A549 (cell line): ENCODE results near the gene CLASP1. TPM values are rescaled to one million over a fixed set of nuclear protein-coding genes. Genes with fewer than 3 reads are reported as not detected.

ENCODE experiments used
- ATAC-seq, 2 experiments: fragments of 200-7000 bp in 1 of 2; fragments of >200 bp in 1 of 2; cut with Nextera tagmentation in 1 of 2; cut with Tn5 transposase in 1 of 2; 3 replicates each; pipeline versions ENCODE4 v1.8.0 to v1.9.1; 2018 to 2020; ENCODE audit warnings: mild to moderate bottlenecking in 1 of 2, moderate library complexity in 1 of 2
- CTCF ChIA-PET: fragments of 300-600 bp; sonication (Branson Sonifier 250); formaldehyde crosslinking; extraction: SDS; loops from one replicate; lab custom pipeline; 2021; ENCODE audit warnings: antibody characterized with exemption, inconsistent platforms; lab: Yijun Ruan, JAX
- POLR2A ChIA-PET: fragments of 350-600 bp; formaldehyde crosslinking; extraction: SDS; loops from one replicate; lab custom pipeline; 2021; ENCODE audit warnings: antibody characterized with exemption, inconsistent platforms; lab: Yijun Ruan, JAX
- DNase-seq, 2 experiments: peaks; one replicate each; pipeline versions ENCODE4 v3.0.0 to v3.0.0-alpha.2; 2011 to 2016; ENCODE audit warnings: low read depth in 1 of 2, low spot score in 1 of 2
- FAIRE-seq: peaks from 2 replicates; lab custom pipeline; 2011; peaks lifted over from hg19 to GRCh38; lab: Jason Lieb, UNC
- H3K27ac ChIP-seq, 2 experiments: fragments of >200 bp; sonication (Bioruptor Twin); formaldehyde crosslinking; 3 replicates each; pipeline ENCODE4 v1.5.1; 2016 to 2017
- H3K4me1 ChIP-seq: fragments of >200 bp; sonication (Bioruptor Twin); formaldehyde crosslinking; 3 replicates; pipeline ENCODE4 v1.6.1; 2016
- H3K4me2 ChIP-seq: fragments of >200 bp; sonication (Bioruptor Twin); formaldehyde crosslinking; 3 replicates; pipeline ENCODE4 v1.6.1; 2016
- H3K4me3 ChIP-seq: fragments of >200 bp; sonication (Bioruptor Twin); formaldehyde crosslinking; 3 replicates; pipeline ENCODE4 v1.5.1; 2016
- H3K9me3 ChIP-seq: fragments of >200 bp; sonication (Bioruptor Twin); formaldehyde crosslinking; 3 replicates; pipeline ENCODE4 v1.6.1; 2016
- CHD4 ChIP-seq: fragments of 200-600 bp; sonication (generic); IDR thresholded peaks from 2 replicates; pipeline ENCODE4 v1.6.1; 2016; ENCODE audit warnings: antibody characterized with exemption, mild to moderate bottlenecking, borderline replicate concordance
- EHMT2 ChIP-seq: fragments of 200-600 bp; sonication (generic); IDR thresholded peaks from 2 replicates; pipeline ENCODE4 v1.6.1; 2016; ENCODE audit warnings: antibody characterized with exemption, low read depth, mild to moderate bottlenecking, moderate library complexity
- FOSB ChIP-seq: fragments of 250-450 bp; sonication (Bioruptor Pico); IDR thresholded peaks from 2 replicates; pipeline ENCODE4 v1.5.0; 2020; ENCODE audit warnings: mild to moderate bottlenecking, moderate library complexity
- FOSL2 ChIP-seq, 2 experiments: fragments of 450-650 bp in 1 of 2; fragments of >200 bp in 1 of 2; sonication (Bioruptor Twin) in 1 of 2; formaldehyde crosslinking; IDR thresholded peaks; 2 replicates each; pipeline versions ENCODE4 v1.5.0 to v1.6.1; 2016 to 2020; ENCODE audit warnings: mild to moderate bottlenecking in 1 of 2, moderate library complexity in 1 of 2
- FOXS1 ChIP-seq: fragments of 250-450 bp; sonication (Bioruptor Pico); IDR thresholded peaks from 2 replicates; pipeline ENCODE4 v1.5.0; 2020; ENCODE audit warnings: mild to moderate bottlenecking, moderate library complexity
- KDM5A ChIP-seq: fragments of 200-600 bp; sonication (generic); IDR thresholded peaks from 2 replicates; pipeline ENCODE4 v1.6.1; 2016; ENCODE audit warnings: antibody characterized with exemption, mild to moderate bottlenecking
- MAFK ChIP-seq: fragments of 450-650 bp; IDR thresholded peaks from 2 replicates; pipeline ENCODE4 v1.6.1; 2014; ENCODE audit not compliant: partially characterized antibody
- MYC ChIP-seq: IDR thresholded peaks from 2 replicates; pipeline ENCODE4 v1.6.1; 2012; ENCODE audit warnings: mild to moderate bottlenecking, inconsistent platforms, low read length, improper control_type of control experiment, borderline replicate concordance
- NR3C1 ChIP-seq: fragments of >200 bp; sonication (Bioruptor Twin); formaldehyde crosslinking; IDR thresholded peaks from 3 replicates; pipeline ENCODE4 v1.6.1; 2017
- POLR2AphosphoS2 ChIP-seq: conservative IDR thresholded peaks from 2 replicates; pipeline ENCODE4 v1.6.1; 2012; ENCODE audit warnings: low read length, improper control_type of control experiment, inconsistent platforms
- RARB ChIP-seq: fragments of 250-450 bp; sonication (Bioruptor Pico); IDR thresholded peaks from 2 replicates; pipeline ENCODE4 v1.8.0; 2021; ENCODE audit warnings: mild to moderate bottlenecking, moderate library complexity
- RCOR1 ChIP-seq: fragments of 150-350 bp; IDR thresholded peaks from 2 replicates; pipeline ENCODE4 v1.6.1; 2014; ENCODE audit warnings: antibody characterized with exemption, low read length, low read depth
- RNF2 ChIP-seq: fragments of 200-600 bp; sonication (generic); IDR thresholded peaks from 2 replicates; pipeline ENCODE4 v1.6.1; 2016; ENCODE audit warnings: low read depth, mild to moderate bottlenecking, antibody characterized with exemption, moderate library complexity, borderline replicate concordance
- SMC3 ChIP-seq: fragments of >200 bp; sonication (Bioruptor Twin); formaldehyde crosslinking; IDR thresholded peaks from 3 replicates; pipeline ENCODE4 v1.6.1; 2018; ENCODE audit warnings: inconsistent platforms
- TFCP2L1 ChIP-seq: fragments of 250-450 bp; sonication (Bioruptor Pico); IDR thresholded peaks from 2 replicates; pipeline ENCODE4 v1.5.0; 2021; ENCODE audit warnings: mild to moderate bottlenecking
- ZSCAN20 ChIP-seq: fragments of 250-450 bp; sonication (Bioruptor Pico); IDR thresholded peaks from 2 replicates; pipeline ENCODE4 v1.8.0; 2022; ENCODE audit warnings: mild to moderate bottlenecking, moderate library complexity
- WGBS: methylation state at CpG from one replicate; pipeline ENCODE4 v1.1.6; 2017; ENCODE audit errors: missing lambda C conversion rate; 5-methylcytosine and 5-hydroxymethylcytosine counted together
- polyA plus RNA-seq, 4 experiments: library from polyadenylated mRNA; depleted of rRNA in 3 of 4; stranded (reverse); fragments of >200 nt; fragmentation: RNase III in 1 of 4; extraction: RNeasy Plus Mini Kit Qiagen cat#74134 plus additional on column Dnase treatment in 1 of 4; gene quantifications; 2 replicates in 3 of 4; 3 replicates in 1 of 4; pipeline ENCODE4 v1.2.3, GENCODE V29; 2011 to 2017
- TF ChIP-seq, protein P1 (sequence below): fragments of 200-600 bp; sonication (generic); IDR thresholded peaks from 2 replicates; pipeline ENCODE4 v1.6.1; 2016; ENCODE audit warnings: antibody characterized with exemption, mild to moderate bottlenecking, moderate library complexity
- TF ChIP-seq, protein P2 (sequence below): IDR thresholded peaks from 2 replicates; pipeline ENCODE4 v1.6.1; 2012
- TF ChIP-seq, protein P3 (sequence below): fragments of >200 bp; sonication (Bioruptor Twin); formaldehyde crosslinking; IDR thresholded peaks from 3 replicates; pipeline ENCODE4 v1.6.1; 2016
- TF ChIP-seq, protein P4 (sequence below): fragments of 250-450 bp; sonication (Bioruptor Pico); IDR thresholded peaks from 2 replicates; pipeline ENCODE4 v1.5.0; 2021; ENCODE audit warnings: mild to moderate bottlenecking, moderate library complexity, borderline replicate concordance
- TF ChIP-seq, protein P5 (sequence below): IDR thresholded peaks from 2 replicates; pipeline ENCODE4 v1.6.1; 2012; ENCODE audit warnings: low read depth, borderline replicate concordance

The CLASP1 gene
- polyA plus RNA-seq, 2 of the 4 experiments (the other 2 are of a cell fraction), result 11.7 to 15.8 TPM

DNA sequence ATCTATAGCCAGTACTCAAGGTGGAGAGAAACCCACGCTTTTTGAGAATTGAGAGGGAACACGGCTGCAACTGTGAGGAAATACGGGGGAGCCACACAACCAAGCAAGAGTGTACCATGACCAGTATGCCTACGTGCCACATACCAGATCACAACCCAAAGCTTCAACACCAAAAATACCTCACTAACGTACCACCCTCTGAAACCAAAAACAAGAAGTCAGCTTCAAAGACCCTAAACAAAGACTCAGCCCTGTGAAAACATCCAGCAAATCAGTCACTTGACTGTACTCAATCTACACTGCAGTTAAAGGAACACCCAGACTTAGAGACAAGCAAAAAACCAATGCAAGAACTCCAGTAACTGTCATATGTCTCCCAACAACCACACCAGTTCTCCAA, 101.6 kb downstream of the CLASP1 start:
- POLR2A ChIA-PET, result no interaction called here

DNA sequence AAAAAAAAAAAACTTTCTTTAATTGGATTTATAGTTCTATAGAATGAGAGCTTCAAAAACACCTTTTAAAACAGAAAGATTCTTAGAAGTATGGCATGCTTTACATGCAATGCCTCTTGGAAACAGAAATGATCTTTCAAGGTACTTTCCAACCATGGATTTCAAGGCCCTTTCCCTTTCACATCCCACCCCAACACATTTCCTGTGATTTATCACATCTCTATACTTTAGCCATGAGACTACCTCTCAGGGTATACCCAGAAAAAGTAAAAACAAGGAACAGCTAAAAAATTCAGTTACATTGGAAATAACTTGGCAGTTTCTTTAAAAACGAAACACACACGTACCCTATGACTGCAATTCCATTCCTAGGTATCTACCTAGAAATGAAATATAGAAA, 103.3 kb downstream of the CLASP1 start:
- 0 out of 3 replicates have a peak, but pooled peaks cover 3% of the 10 kb centered on the region for H3K9me3 ChIP-seq
- H3K27ac ChIP-seq, result no peak overlapping the region
- no peak overlapping the region for H3K4me3 ChIP-seq
- FAIRE-seq, result no peak
- POLR2A ChIA-PET, result interaction anchor here (1.5 kb wide), 1 partner anchor 16 kb away, joined by 3 read pairs; the partner anchor contains the start of gene RNU4ATAC
- DNase-seq, result no peak
- no peak for ATAC-seq
- 96% methylated on average over 2 of the region's 2 CpGs for WGBS
- H3K4me2 ChIP-seq, result no peak overlapping the region
- no peaks in the 10 kb centered on the region for H3K4me1 ChIP-seq
- TF ChIP-seq, protein P1, sequence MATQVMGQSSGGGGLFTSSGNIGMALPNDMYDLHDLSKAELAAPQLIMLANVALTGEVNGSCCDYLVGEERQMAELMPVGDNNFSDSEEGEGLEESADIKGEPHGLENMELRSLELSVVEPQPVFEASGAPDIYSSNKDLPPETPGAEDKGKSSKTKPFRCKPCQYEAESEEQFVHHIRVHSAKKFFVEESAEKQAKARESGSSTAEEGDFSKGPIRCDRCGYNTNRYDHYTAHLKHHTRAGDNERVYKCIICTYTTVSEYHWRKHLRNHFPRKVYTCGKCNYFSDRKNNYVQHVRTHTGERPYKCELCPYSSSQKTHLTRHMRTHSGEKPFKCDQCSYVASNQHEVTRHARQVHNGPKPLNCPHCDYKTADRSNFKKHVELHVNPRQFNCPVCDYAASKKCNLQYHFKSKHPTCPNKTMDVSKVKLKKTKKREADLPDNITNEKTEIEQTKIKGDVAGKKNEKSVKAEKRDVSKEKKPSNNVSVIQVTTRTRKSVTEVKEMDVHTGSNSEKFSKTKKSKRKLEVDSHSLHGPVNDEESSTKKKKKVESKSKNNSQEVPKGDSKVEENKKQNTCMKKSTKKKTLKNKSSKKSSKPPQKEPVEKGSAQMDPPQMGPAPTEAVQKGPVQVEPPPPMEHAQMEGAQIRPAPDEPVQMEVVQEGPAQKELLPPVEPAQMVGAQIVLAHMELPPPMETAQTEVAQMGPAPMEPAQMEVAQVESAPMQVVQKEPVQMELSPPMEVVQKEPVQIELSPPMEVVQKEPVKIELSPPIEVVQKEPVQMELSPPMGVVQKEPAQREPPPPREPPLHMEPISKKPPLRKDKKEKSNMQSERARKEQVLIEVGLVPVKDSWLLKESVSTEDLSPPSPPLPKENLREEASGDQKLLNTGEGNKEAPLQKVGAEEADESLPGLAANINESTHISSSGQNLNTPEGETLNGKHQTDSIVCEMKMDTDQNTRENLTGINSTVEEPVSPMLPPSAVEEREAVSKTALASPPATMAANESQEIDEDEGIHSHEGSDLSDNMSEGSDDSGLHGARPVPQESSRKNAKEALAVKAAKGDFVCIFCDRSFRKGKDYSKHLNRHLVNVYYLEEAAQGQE, result no peak
- TF ChIP-seq FOXS1 (CRISPR knock-in tag) (no peak), FOSL2 (IDR thresholded peaks at IDR 0.05) (no peak), FOSL2 (CRISPR knock-in tag; IDR thresholded peaks at IDR 0.05) (no peak)
- CTCF ChIA-PET, result interaction anchor here (0.6 kb wide), 1 partner anchor 12 kb away, joined by 3 read pairs; no protein-coding TSS in a partner anchor

More for the DNA sequence above, 101.6 kb downstream of the CLASP1 start:
- Histone ChIP-seq H3K4me3 (no peak overlapping the region), H3K4me2 (no peak overlapping the region), H3K9me3 (0 out of 3 replicates have a peak, but pooled peaks cover 3% of the 10 kb centered on the region), H3K4me1 (no peaks in the 10 kb centered on the region), H3K27ac (no peak overlapping the region)
- CTCF ChIA-PET, result interaction anchor here (1.3 to 1.9 kb wide), 4 partner anchors 10 to 171 kb away, joined by 3 to 7 read pairs (median 4); partner anchors contain the start of gene RNU4ATAC
- WGBS, result 91% methylated on average over 5 of the region's 5 CpGs
- TF ChIP-seq POLR2AphosphoS2 (no peak), FOSL2 (IDR thresholded peaks at IDR 0.05) (no peak), FOSL2 (CRISPR knock-in tag; IDR thresholded peaks at IDR 0.05) (no peak), CHD4 (no peak), RNF2 (no peak), SMC3 (no peak), KDM5A (no peak), MAFK (no peak), RCOR1 (no peak), FOXS1 (CRISPR knock-in tag) (no peak), NR3C1 (no peak), EHMT2 (no peak), FOSB (CRISPR knock-in tag) (no peak), RARB (CRISPR knock-in tag) (no peak), ZSCAN20 (CRISPR knock-in tag) (no peak), MYC (no peak), TFCP2L1 (no peak)
- TF ChIP-seq, protein P2, sequence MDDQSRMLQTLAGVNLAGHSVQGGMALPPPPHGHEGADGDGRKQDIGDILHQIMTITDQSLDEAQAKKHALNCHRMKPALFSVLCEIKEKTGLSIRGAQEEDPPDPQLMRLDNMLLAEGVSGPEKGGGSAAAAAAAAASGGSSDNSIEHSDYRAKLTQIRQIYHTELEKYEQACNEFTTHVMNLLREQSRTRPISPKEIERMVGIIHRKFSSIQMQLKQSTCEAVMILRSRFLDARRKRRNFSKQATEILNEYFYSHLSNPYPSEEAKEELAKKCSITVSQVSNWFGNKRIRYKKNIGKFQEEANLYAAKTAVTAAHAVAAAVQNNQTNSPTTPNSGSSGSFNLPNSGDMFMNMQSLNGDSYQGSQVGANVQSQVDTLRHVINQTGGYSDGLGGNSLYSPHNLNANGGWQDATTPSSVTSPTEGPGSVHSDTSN, result no peak
- TF ChIP-seq, protein P3, sequence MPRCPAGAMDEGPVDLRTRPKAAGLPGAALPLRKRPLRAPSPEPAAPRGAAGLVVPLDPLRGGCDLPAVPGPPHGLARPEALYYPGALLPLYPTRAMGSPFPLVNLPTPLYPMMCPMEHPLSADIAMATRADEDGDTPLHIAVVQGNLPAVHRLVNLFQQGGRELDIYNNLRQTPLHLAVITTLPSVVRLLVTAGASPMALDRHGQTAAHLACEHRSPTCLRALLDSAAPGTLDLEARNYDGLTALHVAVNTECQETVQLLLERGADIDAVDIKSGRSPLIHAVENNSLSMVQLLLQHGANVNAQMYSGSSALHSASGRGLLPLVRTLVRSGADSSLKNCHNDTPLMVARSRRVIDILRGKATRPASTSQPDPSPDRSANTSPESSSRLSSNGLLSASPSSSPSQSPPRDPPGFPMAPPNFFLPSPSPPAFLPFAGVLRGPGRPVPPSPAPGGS, result no peak
- TF ChIP-seq, protein P4, sequence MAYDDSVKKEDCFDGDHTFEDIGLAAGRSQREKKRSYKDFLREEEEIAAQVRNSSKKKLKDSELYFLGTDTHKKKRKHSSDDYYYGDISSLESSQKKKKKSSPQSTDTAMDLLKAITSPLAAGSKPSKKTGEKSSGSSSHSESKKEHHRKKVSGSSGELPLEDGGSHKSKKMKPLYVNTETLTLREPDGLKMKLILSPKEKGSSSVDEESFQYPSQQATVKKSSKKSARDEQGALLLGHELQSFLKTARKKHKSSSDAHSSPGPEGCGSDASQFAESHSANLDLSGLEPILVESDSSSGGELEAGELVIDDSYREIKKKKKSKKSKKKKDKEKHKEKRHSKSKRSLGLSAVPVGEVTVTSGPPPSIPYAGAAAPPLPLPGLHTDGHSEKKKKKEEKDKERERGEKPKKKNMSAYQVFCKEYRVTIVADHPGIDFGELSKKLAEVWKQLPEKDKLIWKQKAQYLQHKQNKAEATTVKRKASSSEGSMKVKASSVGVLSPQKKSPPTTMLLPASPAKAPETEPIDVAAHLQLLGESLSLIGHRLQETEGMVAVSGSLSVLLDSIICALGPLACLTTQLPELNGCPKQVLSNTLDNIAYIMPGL, result no peak
- TF ChIP-seq, protein P5, sequence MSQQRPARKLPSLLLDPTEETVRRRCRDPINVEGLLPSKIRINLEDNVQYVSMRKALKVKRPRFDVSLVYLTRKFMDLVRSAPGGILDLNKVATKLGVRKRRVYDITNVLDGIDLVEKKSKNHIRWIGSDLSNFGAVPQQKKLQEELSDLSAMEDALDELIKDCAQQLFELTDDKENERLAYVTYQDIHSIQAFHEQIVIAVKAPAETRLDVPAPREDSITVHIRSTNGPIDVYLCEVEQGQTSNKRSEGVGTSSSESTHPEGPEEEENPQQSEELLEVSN, result no peak
- FAIRE-seq (no peak), DNase-seq (no peak), ATAC-seq (no peak)
